DOHH2 (cell line): Measurements from ENCODE around the gene PANK3.

Experiments used
- CTCF ChIP-seq: fragments of 200-600 bp; sonication (generic); IDR thresholded peaks from one replicate; pipeline ENCODE4 v1.5.1; 2014; ENCODE audit warnings: antibody characterized with exemption, mild to moderate bottlenecking, low read depth, low read length; ENCODE audit not compliant: poor library complexity, severe bottlenecking
- EZH2phosphoT487 ChIP-seq: fragments of 200-600 bp; sonication (generic); IDR thresholded peaks from 2 replicates; pipeline ENCODE4 v1.6.1; 2017; ENCODE audit warnings: borderline replicate concordance, mild to moderate bottlenecking, antibody characterized with exemption, low read length, moderate library complexity, mixed read lengths

- no peak for TF ChIP-seq EZH2phosphoT487
- TF ChIP-seq CTCF: no peak
Observed at GRCh38 chr5:168612123-168612522, 33.0 kb upstream of the PANK3 start.
